K562 (cell line): ENCODE results near the gene ENSA. TPM values are rescaled to one million over a fixed set of nuclear protein-coding genes. Genes with fewer than 3 reads are reported as not detected.

ENCODE experiments used
- ATF2 ChIP-seq: sonication (generic); formaldehyde crosslinking; IDR thresholded peaks from 2 replicates; pipeline ENCODE4 v1.8.1; 2022; ENCODE audit warnings: missing genetic modification reagents
- ATF4 ChIP-seq: fragments of 450-650 bp; formaldehyde crosslinking; IDR thresholded peaks from 2 replicates; pipeline ENCODE4 v1.4.0; 2022; ENCODE audit warnings: mild to moderate bottlenecking, moderate library complexity
- DMBX1 ChIP-seq: fragments of 250-450 bp; sonication (Bioruptor Pico); IDR thresholded peaks from 2 replicates; pipeline ENCODE4 v1.8.0; 2022; ENCODE audit warnings: inconsistent platforms, mild to moderate bottlenecking, moderate library complexity, borderline replicate concordance
- E2F3 ChIP-seq: fragments of 250-450 bp; sonication (Bioruptor Pico); IDR thresholded peaks from 2 replicates; pipeline ENCODE4 v1.4.0; 2020; ENCODE audit warnings: mild to moderate bottlenecking
- FOXJ3 ChIP-seq: sonication (generic); formaldehyde crosslinking; IDR thresholded peaks from 2 replicates; pipeline ENCODE4 v1.4.0; 2020; ENCODE audit warnings: mild to moderate bottlenecking, missing genetic modification reagents
- FUS ChIP-seq: fragments of 200-400 bp; formaldehyde crosslinking; optimal IDR thresholded peaks from 2 replicates; pipeline ENCODE3; 2017; ENCODE audit warnings: low read depth, low read length
- HLTF ChIP-seq: fragments of 450-650 bp; IDR thresholded peaks from 2 replicates; pipeline ENCODE4 v1.6.1; 2016
- HMG20A ChIP-seq: fragments of 450-650 bp; formaldehyde crosslinking; conservative IDR thresholded peaks from 2 replicates; pipeline ENCODE4 v1.4.0; 2020; ENCODE audit warnings: mild to moderate bottlenecking, mixed read lengths
- KDM1A ChIP-seq, 2 experiments: fragments of 450-650 bp; IDR thresholded peaks; 2 replicates each; pipeline ENCODE4 v1.6.1; 2016; ENCODE audit warnings: mild to moderate bottlenecking in 2 of 2
- MCM3 ChIP-seq: fragments of 450-650 bp; IDR thresholded peaks from 2 replicates; pipeline ENCODE4 v1.6.1; 2016
- MTA3 ChIP-seq: fragments of 450-650 bp; formaldehyde crosslinking; IDR thresholded peaks from 2 replicates; pipeline ENCODE4 v1.6.1; 2017; ENCODE audit warnings: mild to moderate bottlenecking, borderline replicate concordance
- MTF1 ChIP-seq: fragments of 250-450 bp; sonication (Bioruptor Pico); IDR thresholded peaks from 2 replicates; pipeline ENCODE4 v1.9.0; 2021; ENCODE audit warnings: moderate library complexity, mild to moderate bottlenecking, inconsistent platforms, borderline replicate concordance
- NCOA4 ChIP-seq: fragments of 450-650 bp; IDR thresholded peaks from 2 replicates; pipeline ENCODE4 v1.6.1; 2018; ENCODE audit warnings: mild to moderate bottlenecking; ENCODE audit not compliant: partially characterized antibody
- NFXL1 ChIP-seq: fragments of 450-650 bp; formaldehyde crosslinking; IDR thresholded peaks from 2 replicates; pipeline ENCODE4 v1.4.0; 2021; ENCODE audit warnings: mild to moderate bottlenecking
- NKRF ChIP-seq: fragments of 450-650 bp; IDR thresholded peaks from 2 replicates; pipeline ENCODE4 v1.6.1; 2016; ENCODE audit warnings: borderline replicate concordance
- POLR2H ChIP-seq: IDR thresholded peaks from 2 replicates; pipeline ENCODE4 v1.6.1; 2016; ENCODE audit warnings: missing genetic modification characterization, low read depth, mild to moderate bottlenecking, control low read depth, missing compliant biosample characterization, moderate library complexity
- PURB ChIP-seq: sonication (generic); formaldehyde crosslinking; IDR thresholded peaks from 2 replicates; pipeline ENCODE4 v1.9.0; 2021; ENCODE audit warnings: low read depth, mild to moderate bottlenecking, missing genetic modification reagents
- RNF2 ChIP-seq: sonication (generic); IDR thresholded peaks from 2 replicates; pipeline ENCODE4 v1.6.1; 2016
- SMAD2 ChIP-seq: fragments of 150-350 bp; IDR thresholded peaks from 2 replicates; pipeline ENCODE4 v1.6.1; 2014; ENCODE audit warnings: low read depth, mild to moderate bottlenecking, low read length
- SMARCA4 ChIP-seq: fragments of 450-650 bp; IDR thresholded peaks from 2 replicates; pipeline ENCODE4 v1.6.1; 2016
- SREBF2 ChIP-seq: sonication (generic); formaldehyde crosslinking; IDR thresholded peaks from 2 replicates; pipeline ENCODE4 v1.4.0; 2020; ENCODE audit warnings: mild to moderate bottlenecking, missing genetic modification reagents
- TEAD4 ChIP-seq, 2 experiments: sonication (generic) in 1 of 2; formaldehyde crosslinking in 1 of 2; IDR thresholded peaks; 2 replicates each; pipeline versions ENCODE4 v1.6.1 to v1.8.0; 2012 to 2022; ENCODE audit warnings: borderline replicate concordance in 1 of 2, inconsistent platforms in 1 of 2, low read length in 1 of 2, mild to moderate bottlenecking in 1 of 2, missing genetic modification reagents in 1 of 2
- ZNF12 ChIP-seq: sonication (generic); formaldehyde crosslinking; IDR thresholded peaks from 2 replicates; pipeline ENCODE4 v1.4.0; 2020; ENCODE audit warnings: mild to moderate bottlenecking, missing genetic modification reagents
- ZNF133 ChIP-seq: fragments of 250-450 bp; sonication (Bioruptor Pico); IDR thresholded peaks from 2 replicates; pipeline ENCODE4 v1.4.0; 2020; ENCODE audit warnings: mild to moderate bottlenecking
- polyA plus RNA-seq, 8 experiments: library from polyadenylated mRNA; depleted of rRNA in 4 of 8; stranded (reverse) in 5 of 8; unstranded in 3 of 8; fragments of >200 nt; fragmentation: Nextera tagmentation in 2 of 8; fragmentation: Illumina TruSeq in 1 of 8; extraction: Ambion mirVana in 2 of 8; extraction: Trizol in 1 of 8; gene quantifications; 2 replicates each; pipeline versions ENCODE4 v1.2.1 to v1.2.3, GENCODE V29; 2011 to 2014; ENCODE audit warnings: inconsistent platforms in 1 of 8, missing spikeins in 1 of 8
- total RNA-seq, 7 experiments: library from RNA; depleted of rRNA in 6 of 7; stranded (reverse); fragments of >200 nt in 6 of 7; fragmentation: Illumina TruSeq in 2 of 7; extraction: Trizol in 2 of 7; gene quantifications; 2 replicates each; pipeline versions ENCODE4 v1.2.1 to v1.2.3, GENCODE V29; 2011 to 2021; ENCODE audit warnings: low replicate concordance in 1 of 7
- TF ChIP-seq, protein P1 (sequence below): fragments of 450-650 bp; formaldehyde crosslinking; IDR thresholded peaks from 2 replicates; pipeline ENCODE4 v1.4.0; 2020; ENCODE audit warnings: mild to moderate bottlenecking, moderate library complexity

ENSA gene
- total and polyA plus RNA-seq, 9 of the 15 experiments (the other 6 are each of a cell fraction or from before 2014, with no cell fraction given): 68.1 to 605 (median 188) TPM

DNA sequence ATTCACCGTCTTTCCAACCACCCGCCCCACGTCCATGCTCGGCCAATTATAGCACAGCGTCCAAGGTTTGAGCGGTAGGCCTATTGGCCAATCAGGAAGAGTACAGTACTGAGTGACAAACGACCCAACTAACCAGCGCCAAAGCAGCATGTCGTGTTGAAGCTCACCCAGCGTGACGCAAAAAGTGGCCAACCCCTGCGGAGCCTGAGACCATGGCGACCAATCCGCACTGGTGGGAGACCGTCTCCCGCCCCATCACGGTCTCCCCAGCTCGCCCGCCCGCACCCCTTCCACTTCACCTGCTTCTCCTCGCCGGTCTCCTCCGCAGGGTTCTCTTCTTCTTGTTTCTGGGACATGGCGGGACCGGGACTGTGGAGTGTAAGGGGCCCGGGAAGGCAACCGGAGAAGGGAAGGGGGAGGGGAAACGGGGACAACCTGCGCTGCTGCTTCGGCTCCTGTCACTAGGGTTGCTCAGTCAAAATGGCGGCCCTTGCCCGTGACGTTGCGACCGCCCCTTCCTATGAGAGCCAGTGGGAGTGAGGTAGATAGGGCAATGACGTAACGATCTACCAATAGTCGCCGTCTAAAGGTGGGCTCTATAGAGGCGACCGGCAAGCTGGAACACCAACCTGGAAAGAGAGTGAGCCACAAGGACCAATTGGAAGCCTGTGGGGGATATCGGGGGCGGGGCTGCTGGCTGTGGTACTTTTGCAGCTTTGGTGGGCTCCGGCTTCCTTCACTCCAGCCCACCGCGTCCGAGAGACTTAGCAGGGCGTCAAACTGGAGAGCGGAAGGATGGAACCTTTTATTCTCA is at the start of gene ENSA (continued):
- TF ChIP-seq NCOA4: no peak
- TF ChIP-seq SMAD2: no peak
- TF ChIP-seq KDM1A (IDR thresholded peaks at IDR 0.05): no peak
- no peak for TF ChIP-seq E2F3 (CRISPR knock-in tag)
- peak; percentile 57 for TF ChIP-seq MTA3
- peak; percentile 81 for TF ChIP-seq NKRF
- TF ChIP-seq, protein P1, sequence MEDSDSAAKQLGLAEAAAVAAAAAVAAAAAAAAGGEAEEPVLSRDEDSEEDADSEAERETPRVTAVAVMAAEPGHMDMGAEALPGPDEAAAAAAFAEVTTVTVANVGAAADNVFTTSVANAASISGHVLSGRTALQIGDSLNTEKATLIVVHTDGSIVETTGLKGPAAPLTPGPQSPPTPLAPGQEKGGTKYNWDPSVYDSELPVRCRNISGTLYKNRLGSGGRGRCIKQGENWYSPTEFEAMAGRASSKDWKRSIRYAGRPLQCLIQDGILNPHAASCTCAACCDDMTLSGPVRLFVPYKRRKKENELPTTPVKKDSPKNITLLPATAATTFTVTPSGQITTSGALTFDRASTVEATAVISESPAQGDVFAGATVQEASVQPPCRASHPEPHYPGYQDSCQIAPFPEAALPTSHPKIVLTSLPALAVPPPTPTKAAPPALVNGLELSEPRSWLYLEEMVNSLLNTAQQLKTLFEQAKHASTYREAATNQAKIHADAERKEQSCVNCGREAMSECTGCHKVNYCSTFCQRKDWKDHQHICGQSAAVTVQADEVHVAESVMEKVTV (CRISPR knock-in tag): no peak
- TF ChIP-seq FOXJ3 (CRISPR knock-in tag): no peak
- TF ChIP-seq TEAD4 (IDR thresholded peaks at IDR 0.05; ENCODE audit: low read length): no peak
- no peak for TF ChIP-seq TEAD4 (CRISPR knock-in tag; IDR thresholded peaks at IDR 0.05; ENCODE audit: borderline replicate concordance)
- TF ChIP-seq POLR2H: peak; percentile 75
- no peak for TF ChIP-seq NFXL1 (CRISPR knock-in tag)
- TF ChIP-seq ZNF12 (CRISPR knock-in tag): 0 out of 2 replicates have a peak, but pooled peaks have one; percentile 17
- no peak for TF ChIP-seq DMBX1
- TF ChIP-seq MCM3: no peak
- no peak for TF ChIP-seq PURB
- no peak for TF ChIP-seq ATF4
- TF ChIP-seq SREBF2 (CRISPR knock-in tag): no peak
- TF ChIP-seq FUS: no peak
- no peak for TF ChIP-seq HMG20A (CRISPR knock-in tag)
- TF ChIP-seq MTF1: no peak
- TF ChIP-seq HLTF: no peak
- TF ChIP-seq ATF2 (CRISPR knock-in tag): peak; percentile 92
- no peak for TF ChIP-seq ZNF133 (CRISPR knock-in tag)
- no peak; the same call in 1 of the 2 replicates for TF ChIP-seq RNF2
- no peak for TF ChIP-seq SMARCA4
